ENCODE results near the gene TNS4.

Gene TNS4

DNA sequence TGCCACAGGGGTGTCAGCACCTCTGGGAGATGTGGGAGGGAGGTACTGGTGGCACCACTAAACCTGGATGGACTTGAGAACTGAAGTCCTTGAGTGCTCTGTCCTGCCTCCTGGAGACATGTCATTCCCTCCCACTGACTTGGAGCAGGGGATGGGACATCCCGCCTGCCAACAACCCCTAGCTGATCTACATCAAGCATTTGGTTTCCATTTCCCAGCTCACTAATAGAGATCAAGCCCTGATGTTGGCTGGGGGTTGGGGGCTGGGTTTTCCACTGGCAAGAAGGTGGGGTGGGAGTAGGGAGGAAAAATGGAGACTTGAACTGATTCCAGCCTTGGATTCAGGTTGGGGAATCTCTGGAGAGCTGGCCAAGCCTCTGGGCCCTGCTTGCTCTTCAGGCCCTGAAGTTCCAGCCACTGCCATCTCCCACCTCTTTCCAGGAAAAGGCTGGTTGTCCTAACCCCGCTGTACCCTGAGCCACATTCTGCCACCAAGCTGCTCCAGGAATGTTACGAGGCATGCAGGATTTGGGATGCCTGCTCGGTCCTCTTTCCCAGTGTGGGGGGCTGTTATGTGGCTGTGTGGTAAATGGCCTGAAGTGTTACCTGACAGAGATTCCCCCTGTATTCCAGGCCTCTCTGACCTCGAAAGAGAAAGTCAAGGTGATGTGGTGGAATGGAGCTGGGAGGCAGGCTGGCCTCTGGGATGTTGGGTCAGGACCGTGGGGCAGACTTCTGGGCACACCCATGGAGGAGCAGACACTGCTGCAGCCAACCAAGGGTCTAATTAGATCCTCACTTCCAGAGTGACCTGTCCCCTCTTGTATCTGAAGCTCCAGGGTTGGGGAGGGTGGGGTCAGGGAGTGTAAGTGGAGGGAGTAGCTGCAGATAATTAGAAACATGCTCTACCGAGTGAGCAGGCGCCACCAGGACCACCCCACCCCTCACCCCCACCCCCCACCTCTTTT lies 41.5 kb downstream of the TNS4 start:
- TF ChIP-seq, protein P1, sequence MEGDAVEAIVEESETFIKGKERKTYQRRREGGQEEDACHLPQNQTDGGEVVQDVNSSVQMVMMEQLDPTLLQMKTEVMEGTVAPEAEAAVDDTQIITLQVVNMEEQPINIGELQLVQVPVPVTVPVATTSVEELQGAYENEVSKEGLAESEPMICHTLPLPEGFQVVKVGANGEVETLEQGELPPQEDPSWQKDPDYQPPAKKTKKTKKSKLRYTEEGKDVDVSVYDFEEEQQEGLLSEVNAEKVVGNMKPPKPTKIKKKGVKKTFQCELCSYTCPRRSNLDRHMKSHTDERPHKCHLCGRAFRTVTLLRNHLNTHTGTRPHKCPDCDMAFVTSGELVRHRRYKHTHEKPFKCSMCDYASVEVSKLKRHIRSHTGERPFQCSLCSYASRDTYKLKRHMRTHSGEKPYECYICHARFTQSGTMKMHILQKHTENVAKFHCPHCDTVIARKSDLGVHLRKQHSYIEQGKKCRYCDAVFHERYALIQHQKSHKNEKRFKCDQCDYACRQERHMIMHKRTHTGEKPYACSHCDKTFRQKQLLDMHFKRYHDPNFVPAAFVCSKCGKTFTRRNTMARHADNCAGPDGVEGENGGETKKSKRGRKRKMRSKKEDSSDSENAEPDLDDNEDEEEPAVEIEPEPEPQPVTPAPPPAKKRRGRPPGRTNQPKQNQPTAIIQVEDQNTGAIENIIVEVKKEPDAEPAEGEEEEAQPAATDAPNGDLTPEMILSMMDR (conservative IDR thresholded peaks at IDR 0.05; ENCODE audit: low read depth, low read length): no peak
- Histone ChIP-seq H3K4me3 (IDR thresholded peaks at IDR 0.05; ENCODE audit: insufficient read depth, low read depth, low read length) (no peak overlapping the region), H3K27me3 (ENCODE audit: insufficient read depth, low read depth) (peaks cover 19% of the 10 kb centered on the region; the same call in 1 of the 2 replicates), H3K4me1 (ENCODE audit: low read depth, poor library complexity, severe bottlenecking) (no peaks in the 10 kb centered on the region), H4K20me1 (ENCODE audit: insufficient read depth) (no peaks in the 10 kb centered on the region), H3K36me3 (ENCODE audit: insufficient read depth) (no peaks in the 10 kb centered on the region), H3K4me2 (no peak overlapping the region), H3K9ac (no peak overlapping the region), H2AFZ (ENCODE audit: low read depth) (no peak overlapping the region), H3K27ac (no peak overlapping the region), H3K79me2 (ENCODE audit: insufficient read depth, low read depth) (no peaks in the 10 kb centered on the region)

DNA sequence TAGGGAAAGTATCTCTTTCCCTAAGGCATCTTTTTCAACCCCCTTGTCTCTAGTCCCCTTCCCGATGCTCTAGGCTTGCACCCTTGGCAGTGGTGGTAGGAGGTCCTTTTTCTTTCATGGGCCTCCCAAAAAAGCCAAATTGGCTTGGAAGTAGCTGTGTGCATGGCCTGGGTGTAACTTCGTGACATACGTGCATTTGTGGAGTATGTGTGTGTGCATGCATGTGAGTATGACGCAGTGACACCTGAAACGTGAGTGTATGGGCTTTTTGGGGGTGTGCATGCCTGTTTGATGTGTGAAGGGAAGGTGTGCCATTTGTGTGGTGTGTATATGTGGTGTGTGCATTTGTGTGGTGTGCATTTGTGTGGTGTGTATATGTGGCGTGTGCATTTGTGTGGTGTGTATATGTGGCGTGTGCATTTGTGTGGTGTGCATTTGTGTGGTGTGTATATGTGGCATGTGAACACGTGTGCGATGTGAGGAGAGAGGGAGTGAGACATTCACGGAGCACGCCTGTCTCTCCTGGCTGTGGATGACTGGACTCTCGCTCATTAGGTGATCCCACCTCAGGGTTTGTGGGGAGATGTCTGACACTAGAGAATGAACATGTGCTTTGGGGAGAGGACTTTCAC lies 42.5 kb downstream of the TNS4 start:
- H3K4me2 ChIP-seq: no peak overlapping the region
- H3K36me3 ChIP-seq (ENCODE audit: insufficient read depth): no peaks in the 10 kb centered on the region
- no peak overlapping the region for H3K27ac ChIP-seq

DNA sequence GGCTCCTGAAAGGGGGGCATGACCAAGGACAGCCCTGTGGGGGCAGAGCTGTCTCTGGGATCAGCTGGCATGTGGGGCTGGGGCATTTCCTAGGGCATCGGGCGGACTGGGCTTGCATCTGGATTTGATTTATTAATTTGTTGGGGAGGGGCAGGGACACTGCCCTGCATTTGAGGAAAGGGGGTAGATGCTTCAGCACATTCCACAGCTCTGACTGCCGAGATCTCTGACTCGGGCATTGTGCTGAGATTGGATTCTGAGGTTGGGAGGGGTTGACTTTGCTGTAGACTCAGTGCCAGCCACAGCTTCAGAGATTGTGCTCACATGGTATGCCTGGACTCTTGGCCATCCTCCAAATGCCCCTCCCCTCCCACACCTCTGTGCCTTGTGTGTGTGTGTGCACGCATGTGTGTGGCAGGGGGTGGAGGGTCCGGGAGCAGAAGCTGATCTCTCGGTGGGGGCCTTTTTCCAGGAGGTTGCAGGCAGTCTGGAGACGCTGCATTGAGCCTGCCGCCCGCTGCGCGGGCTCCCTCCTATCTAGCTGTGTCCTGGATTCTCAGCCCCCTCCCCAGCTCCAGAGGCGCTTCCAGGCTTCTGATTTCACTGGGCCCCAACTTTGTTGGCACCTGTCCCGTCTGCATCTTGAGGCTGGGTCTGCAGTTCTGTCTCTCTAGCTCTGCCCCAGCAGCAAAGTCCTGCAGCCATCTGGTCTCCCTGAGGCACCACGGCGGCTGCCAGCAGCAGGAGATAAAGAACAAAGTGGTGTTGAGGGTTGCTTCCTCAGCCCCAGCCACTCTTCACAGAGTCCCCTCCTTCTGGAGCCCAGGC lies 43.2 kb downstream of the TNS4 start:
- Histone ChIP-seq H3K79me2 (ENCODE audit: insufficient read depth, low read depth) (no peaks in the 10 kb centered on the region), H3K4me2 (no peak overlapping the region), H3K4me3 (IDR thresholded peaks at IDR 0.05; ENCODE audit: insufficient read depth, low read depth, low read length) (no peak overlapping the region), H3K27ac (no peak overlapping the region), H3K36me3 (ENCODE audit: insufficient read depth) (no peaks in the 10 kb centered on the region), H3K9ac (no peak overlapping the region), H3K27me3 (ENCODE audit: insufficient read depth, low read depth) (peaks cover 29% of the 10 kb centered on the region; the same call in 1 of the 2 replicates), H2AFZ (ENCODE audit: low read depth) (no peak overlapping the region), H3K4me1 (ENCODE audit: low read depth, poor library complexity, severe bottlenecking) (no peaks in the 10 kb centered on the region), H4K20me1 (ENCODE audit: insufficient read depth) (no peaks in the 10 kb centered on the region)
- TF ChIP-seq, protein P1 (conservative IDR thresholded peaks at IDR 0.05; ENCODE audit: low read depth, low read length): no peak

More for the DNA sequence above, 42.5 kb downstream of the TNS4 start:
- Histone ChIP-seq H3K27me3 (ENCODE audit: insufficient read depth, low read depth) (peaks cover 24% of the 10 kb centered on the region; the same call in 1 of the 2 replicates), H4K20me1 (ENCODE audit: insufficient read depth) (no peaks in the 10 kb centered on the region), H2AFZ (ENCODE audit: low read depth) (no peak overlapping the region), H3K4me3 (IDR thresholded peaks at IDR 0.05; ENCODE audit: insufficient read depth, low read depth, low read length) (no peak overlapping the region), H3K4me1 (ENCODE audit: low read depth, poor library complexity, severe bottlenecking) (no peaks in the 10 kb centered on the region), H3K79me2 (ENCODE audit: insufficient read depth, low read depth) (no peaks in the 10 kb centered on the region), H3K9ac (no peak overlapping the region)
- TF ChIP-seq, protein P1 (conservative IDR thresholded peaks at IDR 0.05; ENCODE audit: low read depth, low read length): no peak

DNA sequence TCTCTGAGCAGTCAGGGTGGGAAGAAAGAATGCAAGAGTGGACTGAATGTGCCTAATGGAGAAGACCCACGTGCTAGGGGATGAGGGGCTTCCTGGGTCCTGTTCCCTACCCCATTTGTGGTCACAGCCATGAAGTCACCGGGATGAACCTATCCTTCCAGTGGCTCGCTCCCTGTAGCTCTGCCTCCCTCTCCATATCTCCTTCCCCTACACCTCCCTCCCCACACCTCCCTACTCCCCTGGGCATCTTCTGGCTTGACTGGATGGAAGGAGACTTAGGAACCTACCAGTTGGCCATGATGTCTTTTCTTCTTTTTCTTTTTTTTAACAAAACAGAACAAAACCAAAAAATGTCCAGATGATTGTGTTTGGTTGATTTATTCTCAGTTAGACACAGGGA lies 44.1 kb downstream of the TNS4 start:
- H3K4me1 ChIP-seq (ENCODE audit: low read depth, poor library complexity, severe bottlenecking): no peaks in the 10 kb centered on the region
- peaks cover 30% of the 10 kb centered on the region; the same call in 1 of the 2 replicates for H3K27me3 ChIP-seq (ENCODE audit: insufficient read depth, low read depth)
- no peak overlapping the region for H3K4me3 ChIP-seq (IDR thresholded peaks at IDR 0.05; ENCODE audit: insufficient read depth, low read depth, low read length)
- no peak overlapping the region for H3K27ac ChIP-seq
- H3K36me3 ChIP-seq (ENCODE audit: insufficient read depth): no peaks in the 10 kb centered on the region
- no peaks in the 10 kb centered on the region for H4K20me1 ChIP-seq (ENCODE audit: insufficient read depth)
- H3K4me2 ChIP-seq: no peak overlapping the region
- H2AFZ ChIP-seq (ENCODE audit: low read depth): no peak overlapping the region
- H3K9ac ChIP-seq: no peak overlapping the region
- TF ChIP-seq, protein P1 (conservative IDR thresholded peaks at IDR 0.05; ENCODE audit: low read depth, low read length): no peak
- H3K79me2 ChIP-seq (ENCODE audit: insufficient read depth, low read depth): no peaks in the 10 kb centered on the region
